Measurements from ENCODE around the gene CXADR.

DNA sequence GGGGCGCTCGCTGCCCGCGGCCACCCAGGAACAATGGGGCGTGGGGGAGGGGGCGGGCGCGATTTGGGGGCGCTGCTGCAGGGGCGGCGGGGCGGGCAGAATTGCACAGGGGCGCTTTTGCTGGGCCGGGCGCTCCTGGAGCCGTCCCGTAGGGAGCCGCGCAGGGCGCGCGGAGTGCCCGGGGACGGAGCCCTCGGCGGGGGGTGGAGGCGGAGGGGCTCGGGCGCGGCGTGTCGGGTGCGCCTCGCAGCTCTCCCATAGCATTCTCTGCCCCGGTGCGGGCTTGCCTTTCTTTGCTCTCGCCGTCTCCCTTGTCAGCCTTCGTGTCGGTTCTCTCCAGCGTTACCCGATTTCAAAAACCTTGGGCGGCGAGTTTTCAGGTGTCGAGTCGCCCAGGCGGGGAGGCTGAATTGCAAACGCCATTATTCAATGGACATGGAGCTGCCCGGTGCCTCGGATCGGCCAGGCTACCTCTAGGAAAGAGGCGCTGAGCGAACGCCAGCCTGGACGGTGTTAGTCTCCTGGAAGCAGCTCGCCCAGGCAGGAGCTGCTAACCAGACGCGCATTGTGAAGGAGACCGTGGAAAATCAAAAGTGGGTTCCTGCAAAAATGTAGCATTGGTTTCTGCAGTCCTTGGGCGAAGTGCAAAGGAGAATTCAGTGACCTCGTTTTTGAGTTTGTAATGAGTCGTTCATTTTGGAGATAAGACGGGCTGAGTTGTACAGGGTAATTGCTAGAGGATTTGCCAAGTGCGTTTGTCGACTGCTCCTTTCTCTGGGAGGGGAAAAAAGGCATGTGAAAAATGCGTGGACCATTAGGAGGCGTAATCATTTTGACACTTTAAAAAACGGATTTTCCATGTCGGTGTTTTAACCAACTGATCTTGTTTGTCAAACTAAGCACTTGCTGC is 626 bp downstream of the CXADR start:
- TF ChIP-seq, protein P1, sequence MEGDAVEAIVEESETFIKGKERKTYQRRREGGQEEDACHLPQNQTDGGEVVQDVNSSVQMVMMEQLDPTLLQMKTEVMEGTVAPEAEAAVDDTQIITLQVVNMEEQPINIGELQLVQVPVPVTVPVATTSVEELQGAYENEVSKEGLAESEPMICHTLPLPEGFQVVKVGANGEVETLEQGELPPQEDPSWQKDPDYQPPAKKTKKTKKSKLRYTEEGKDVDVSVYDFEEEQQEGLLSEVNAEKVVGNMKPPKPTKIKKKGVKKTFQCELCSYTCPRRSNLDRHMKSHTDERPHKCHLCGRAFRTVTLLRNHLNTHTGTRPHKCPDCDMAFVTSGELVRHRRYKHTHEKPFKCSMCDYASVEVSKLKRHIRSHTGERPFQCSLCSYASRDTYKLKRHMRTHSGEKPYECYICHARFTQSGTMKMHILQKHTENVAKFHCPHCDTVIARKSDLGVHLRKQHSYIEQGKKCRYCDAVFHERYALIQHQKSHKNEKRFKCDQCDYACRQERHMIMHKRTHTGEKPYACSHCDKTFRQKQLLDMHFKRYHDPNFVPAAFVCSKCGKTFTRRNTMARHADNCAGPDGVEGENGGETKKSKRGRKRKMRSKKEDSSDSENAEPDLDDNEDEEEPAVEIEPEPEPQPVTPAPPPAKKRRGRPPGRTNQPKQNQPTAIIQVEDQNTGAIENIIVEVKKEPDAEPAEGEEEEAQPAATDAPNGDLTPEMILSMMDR (conservative IDR thresholded peaks at IDR 0.05; ENCODE audit: low read length) = peak; percentile 53
- no peak for TF ChIP-seq EZH2phosphoT487 (IDR thresholded peaks at IDR 0.05; ENCODE audit: borderline replicate concordance, low read depth, low read length)

All from OCI-LY7 (cell line).